Right lobe of liver (tissue), 4 donors: ENCODE results near the gene ZRANB1.

Experiments used
- POLR2A ChIP-seq: fragments of 450-650 bp; IDR thresholded peaks from one replicate; pipeline ENCODE4 v1.6.1; 2017; ENCODE audit warnings: antibody characterized with exemption, mild to moderate bottlenecking
- TF ChIP-seq, protein P1 (sequence below), 4 donors: fragments of 200-600 bp in 3 of 4; fragments of 450-650 bp in 1 of 4; IDR thresholded peaks; one replicate each; pipeline versions ENCODE4 v1.5.1 to v1.8.0; 2016 to 2022; ENCODE audit warnings: antibody characterized with exemption in 4 of 4, mild to moderate bottlenecking in 2 of 4
- donor health status: DM: no; HTN: no; CAD: no.
- donor health status: DM: no; HTN: no; CAD: no.
- donor health status: DM: no; HTN: yes; CAD: no.

DNA sequence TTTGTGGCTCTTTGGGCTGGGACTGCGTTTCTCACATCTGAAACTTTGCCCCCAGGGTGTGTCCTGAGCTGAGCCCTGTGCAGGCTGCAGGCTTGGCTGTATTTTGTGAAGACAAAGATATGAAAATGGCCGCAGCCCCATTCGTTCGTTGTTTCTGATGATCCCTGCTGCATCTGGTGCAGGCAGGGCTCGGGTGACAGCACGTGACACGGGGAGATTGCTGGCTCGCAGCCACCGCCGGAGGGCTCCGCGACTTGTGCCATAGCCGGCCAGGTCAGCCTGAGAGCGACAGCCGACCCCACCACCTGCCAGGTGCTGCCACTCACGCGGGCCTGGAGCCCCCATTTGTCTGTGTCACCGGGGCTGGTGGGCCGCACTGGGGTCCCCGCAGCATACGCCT lies 81.3 kb downstream of the ZRANB1 start:
- TF ChIP-seq, protein P1, sequence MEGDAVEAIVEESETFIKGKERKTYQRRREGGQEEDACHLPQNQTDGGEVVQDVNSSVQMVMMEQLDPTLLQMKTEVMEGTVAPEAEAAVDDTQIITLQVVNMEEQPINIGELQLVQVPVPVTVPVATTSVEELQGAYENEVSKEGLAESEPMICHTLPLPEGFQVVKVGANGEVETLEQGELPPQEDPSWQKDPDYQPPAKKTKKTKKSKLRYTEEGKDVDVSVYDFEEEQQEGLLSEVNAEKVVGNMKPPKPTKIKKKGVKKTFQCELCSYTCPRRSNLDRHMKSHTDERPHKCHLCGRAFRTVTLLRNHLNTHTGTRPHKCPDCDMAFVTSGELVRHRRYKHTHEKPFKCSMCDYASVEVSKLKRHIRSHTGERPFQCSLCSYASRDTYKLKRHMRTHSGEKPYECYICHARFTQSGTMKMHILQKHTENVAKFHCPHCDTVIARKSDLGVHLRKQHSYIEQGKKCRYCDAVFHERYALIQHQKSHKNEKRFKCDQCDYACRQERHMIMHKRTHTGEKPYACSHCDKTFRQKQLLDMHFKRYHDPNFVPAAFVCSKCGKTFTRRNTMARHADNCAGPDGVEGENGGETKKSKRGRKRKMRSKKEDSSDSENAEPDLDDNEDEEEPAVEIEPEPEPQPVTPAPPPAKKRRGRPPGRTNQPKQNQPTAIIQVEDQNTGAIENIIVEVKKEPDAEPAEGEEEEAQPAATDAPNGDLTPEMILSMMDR (IDR thresholded peaks at IDR 0.05) = no peak
- TF ChIP-seq POLR2A = no peak
